SK-N-SH (cell line): ENCODE results near the gene CCDC93. TPM values are rescaled to one million over a fixed set of nuclear protein-coding genes. Genes with fewer than 3 reads are reported as not detected.

Experiments used
- CTCF ChIA-PET: fragments of 300-600, 350-600 bp; formaldehyde crosslinking; extraction: SDS; loops from one replicate; lab custom pipeline; 2021; lab: Yijun Ruan, JAX
- POLR2A ChIA-PET: fragments of 350-600 bp; sonication (Branson Sonifier 250); formaldehyde crosslinking; extraction: SDS; loops from one replicate; lab custom pipeline; 2020; ENCODE audit warnings: antibody characterized with exemption, inconsistent platforms; lab: Yijun Ruan, JAX
- DNase-seq: peaks from one replicate; pipeline ENCODE4 v3.0.0; 2012
- H2AFZ ChIP-seq: fragments of 200-600 bp; sonication (generic); 2 replicates; pipeline ENCODE4 v1.8.1; 2016; ENCODE audit warnings: antibody characterized with exemption, mild to moderate bottlenecking, low read depth
- H3F3A ChIP-seq: fragments of 200-600 bp; sonication (generic); replicated peaks from 2 replicates; pipeline ENCODE3; 2016; ENCODE audit warnings: antibody characterized with exemption, mild to moderate bottlenecking; ENCODE audit not compliant: insufficient read depth
- H3K27ac ChIP-seq, 2 experiments: fragments of 200-500 bp in 1 of 2; fragments of 200-600 bp in 1 of 2; sonication (Bioruptor generic) in 1 of 2; sonication (generic), shearing (Covaris generic) in 1 of 2; 2 replicates each; pipeline versions ENCODE4 v1.5.1 to v1.6.1; 2014 to 2016; ENCODE audit warnings: low read depth in 2 of 2, inconsistent platforms in 1 of 2, low read length in 1 of 2, mild to moderate bottlenecking in 1 of 2, mixed read lengths in 1 of 2
- H3K27me3 ChIP-seq: fragments of 200-600 bp; sonication (generic), shearing (Covaris generic); 2 replicates; pipeline ENCODE4 v1.6.1; 2016; ENCODE audit warnings: mixed run types; ENCODE audit not compliant: insufficient read depth
- H3K36me3 ChIP-seq, 2 experiments: fragments of 200-500 bp in 1 of 2; fragments of 200-600 bp in 1 of 2; sonication (Bioruptor generic) in 1 of 2; sonication (generic) in 1 of 2; replicated peaks in 1 of 2; 2 replicates each; pipeline versions ENCODE3 to v1.5.1; 2014 to 2016; ENCODE audit warnings: low read length in 1 of 2, mild to moderate bottlenecking in 1 of 2; ENCODE audit not compliant: insufficient read depth in 2 of 2, control insufficient read depth in 1 of 2
- H3K4me1 ChIP-seq, 2 experiments: fragments of 200-500 bp in 1 of 2; fragments of 200-600 bp in 1 of 2; sonication (Bioruptor generic) in 1 of 2; sonication (generic), shearing (Covaris generic) in 1 of 2; 2 replicates each; pipeline versions ENCODE4 v1.5.1 to v1.6.1; 2014 to 2016; ENCODE audit warnings: low read depth in 1 of 2, low read length in 1 of 2, mixed run types in 1 of 2; ENCODE audit not compliant: insufficient read depth in 2 of 2, control insufficient read depth in 1 of 2
- H3K4me2 ChIP-seq: fragments of 200-600 bp; sonication (generic), shearing (Covaris generic); 2 replicates; pipeline ENCODE4 v1.6.1; 2017; ENCODE audit warnings: mixed run types
- H3K4me3 ChIP-seq, 2 experiments: fragments of 200-500 bp in 1 of 2; fragments of 200-600 bp in 1 of 2; sonication (Bioruptor generic) in 1 of 2; sonication (generic), shearing (Covaris generic) in 1 of 2; 2 replicates each; pipeline versions ENCODE4 v1.5.1 to v1.8.1; 2014 to 2016; ENCODE audit warnings: low read depth in 2 of 2, inconsistent platforms in 1 of 2, low read length in 1 of 2, mild to moderate bottlenecking in 1 of 2, mixed read lengths in 1 of 2, moderate library complexity in 1 of 2
- H3K79me2 ChIP-seq: fragments of 200-600 bp; sonication (generic); 2 replicates; pipeline ENCODE4 v1.8.1; 2017; ENCODE audit warnings: mild to moderate bottlenecking; ENCODE audit not compliant: insufficient read depth
- H3K9ac ChIP-seq: fragments of 200-600 bp; sonication (generic); 2 replicates; pipeline ENCODE4 v1.6.1; 2017; ENCODE audit warnings: mixed run types
- H3K9me2 ChIP-seq: fragments of 200-600 bp; sonication (generic); 2 replicates; pipeline ENCODE4 v1.6.1; 2017; ENCODE audit warnings: mixed run types
- H3K9me3 ChIP-seq: fragments of 200-600 bp; sonication (generic); 2 replicates; pipeline ENCODE4 v1.6.1; 2017; ENCODE audit warnings: mixed run types, mild to moderate bottlenecking, moderate library complexity
- H4K20me1 ChIP-seq: fragments of 200-600 bp; sonication (generic); 2 replicates; pipeline ENCODE4 v1.6.1; 2017; ENCODE audit warnings: mild to moderate bottlenecking, mixed run types; ENCODE audit not compliant: insufficient read depth
- CHD2 ChIP-seq: fragments of 150-350 bp; IDR thresholded peaks from 2 replicates; pipeline ENCODE4 v1.6.1; 2018; ENCODE audit warnings: low read length; ENCODE audit not compliant: partially characterized antibody
- EP300 ChIP-seq, 2 experiments: IDR thresholded peaks; 2 replicates each; pipeline versions ENCODE4 v1.4.0 to v1.6.1; 2012; ENCODE audit warnings: borderline replicate concordance in 1 of 2, low read depth in 1 of 2, low read length in 1 of 2
- FOSL2 ChIP-seq: IDR thresholded peaks from 2 replicates; pipeline ENCODE4 v1.4.0; 2012; ENCODE audit warnings: low read depth, mild to moderate bottlenecking, moderate library complexity, borderline replicate concordance
- FOXJ3 ChIP-seq: sonication (generic); formaldehyde crosslinking; IDR thresholded peaks from 2 replicates; pipeline ENCODE4 v1.5.1; 2020; ENCODE audit warnings: mild to moderate bottlenecking, missing genetic modification reagents
- GABPA ChIP-seq: IDR thresholded peaks from 2 replicates; pipeline ENCODE4 v1.4.0; 2012; ENCODE audit warnings: low read depth, mild to moderate bottlenecking
- MEF2A ChIP-seq: IDR thresholded peaks from 2 replicates; pipeline ENCODE4 v1.4.0; 2012; ENCODE audit warnings: low read depth, borderline replicate concordance
- MXI1 ChIP-seq: IDR thresholded peaks from 2 replicates; pipeline ENCODE4 v1.6.1; 2012; ENCODE audit warnings: mild to moderate bottlenecking, low read depth, low read length, improper control_type of control experiment
- NRF1 ChIP-seq: IDR thresholded peaks from 2 replicates; pipeline ENCODE4 v1.6.1; 2012; ENCODE audit warnings: low read depth, mild to moderate bottlenecking, low read length
- POLR2AphosphoS5 ChIP-seq: IDR thresholded peaks from 2 replicates; pipeline ENCODE4 v1.6.1; 2012; ENCODE audit warnings: low read depth, low read length
- RCOR1 ChIP-seq: fragments of 150-350 bp; IDR thresholded peaks from 2 replicates; pipeline ENCODE4 v1.6.1; 2017; ENCODE audit warnings: antibody characterized with exemption, low read length
- RFX5 ChIP-seq: IDR thresholded peaks from 2 replicates; pipeline ENCODE4 v1.6.1; 2012; ENCODE audit warnings: mild to moderate bottlenecking, improper control_type of control experiment, low read length
- TCF12 ChIP-seq: IDR thresholded peaks from 2 replicates; pipeline ENCODE4 v1.4.0; 2012
- YY1 ChIP-seq: IDR thresholded peaks from 2 replicates; pipeline ENCODE4 v1.4.0; 2012; ENCODE audit warnings: low read depth, mild to moderate bottlenecking
- ZBTB33 ChIP-seq: IDR thresholded peaks from 2 replicates; pipeline ENCODE4 v1.4.0; 2012; ENCODE audit warnings: low read depth, borderline replicate concordance
- WGBS: methylation state at CpG from one replicate; pipeline ENCODE4 v1.1.6; 2017; ENCODE audit warnings: low lambda C conversion rate; 5-methylcytosine and 5-hydroxymethylcytosine counted together
- polyA plus RNA-seq, 3 experiments: library from polyadenylated mRNA; depleted of rRNA; stranded (reverse); fragments of >200 nt; gene quantifications; 2 replicates each; pipeline ENCODE4 v1.2.3, GENCODE V29; 2012
- TF ChIP-seq, protein P1 (sequence below): IDR thresholded peaks from 2 replicates; pipeline ENCODE4 v1.4.0; 2012; ENCODE audit warnings: low read depth, borderline replicate concordance
- TF ChIP-seq, protein P2 (sequence below): IDR thresholded peaks from 2 replicates; pipeline ENCODE4 v1.6.1; 2012; ENCODE audit warnings: mild to moderate bottlenecking, low read depth, low read length, moderate library complexity
- TF ChIP-seq, protein P3 (sequence below): IDR thresholded peaks from 2 replicates; pipeline ENCODE4; 2012
- TF ChIP-seq, protein P4 (sequence below): fragments of 150-350 bp; IDR thresholded peaks from 2 replicates; pipeline ENCODE4 v1.6.1; 2016; ENCODE audit warnings: mild to moderate bottlenecking, low read depth, low read length

CCDC93 gene
- polyA plus RNA-seq, 1 of the 3 experiments (the other 2 are of a cell fraction), result 11.7 TPM

GRCh38 chr2:118013724-118014491 lies at the start of gene CCDC93 (continued):
- TF ChIP-seq RFX5 (no peak), FOXJ3 (no peak), POLR2AphosphoS5 (peak; percentile 56; the same call in 1 of the 2 replicates), MXI1 (peak; percentile 58), FOSL2 (no peak), RCOR1 (no peak)
- TF ChIP-seq, protein P1, sequence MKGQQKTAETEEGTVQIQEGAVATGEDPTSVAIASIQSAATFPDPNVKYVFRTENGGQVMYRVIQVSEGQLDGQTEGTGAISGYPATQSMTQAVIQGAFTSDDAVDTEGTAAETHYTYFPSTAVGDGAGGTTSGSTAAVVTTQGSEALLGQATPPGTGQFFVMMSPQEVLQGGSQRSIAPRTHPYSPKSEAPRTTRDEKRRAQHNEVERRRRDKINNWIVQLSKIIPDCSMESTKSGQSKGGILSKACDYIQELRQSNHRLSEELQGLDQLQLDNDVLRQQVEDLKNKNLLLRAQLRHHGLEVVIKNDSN, result no peak

GRCh38 chr2:118062669-118063068 lies 48.8 kb upstream of the CCDC93 start:
- Histone ChIP-seq H4K20me1 (no peaks in the 10 kb centered on the region), H3K36me3 (no peaks in the 10 kb centered on the region), H3K27ac (no peak overlapping the region), H3F3A (no peaks in the 10 kb centered on the region), H3K9ac (no peak overlapping the region), H3K4me2 (no peak overlapping the region), H3K27me3 (peaks cover 5% of the 10 kb centered on the region; the same call in 1 of the 2 replicates)
- CTCF ChIA-PET, result interaction anchor here (0.7 to 5.7 kb wide), 6 partner anchors 12 to 39 kb away, joined by 3 to 32 read pairs (median 3); no protein-coding TSS in a partner anchor
- TF ChIP-seq ZBTB33, result no peak
- no peak for TF ChIP-seq GABPA
- no peak for TF ChIP-seq CHD2
- TF ChIP-seq YY1, result no peak
- TF ChIP-seq TCF12, result no peak
- no peak for TF ChIP-seq MXI1
- no peak for TF ChIP-seq EP300 (IDR thresholded peaks at IDR 0.05; ENCODE audit: borderline replicate concordance in 1 of 2, low read depth in 1 of 2, low read length in 1 of 2)
- no peak for TF ChIP-seq FOXJ3
- TF ChIP-seq RFX5, result no peak
- no peak for TF ChIP-seq NRF1
- TF ChIP-seq, protein P2, sequence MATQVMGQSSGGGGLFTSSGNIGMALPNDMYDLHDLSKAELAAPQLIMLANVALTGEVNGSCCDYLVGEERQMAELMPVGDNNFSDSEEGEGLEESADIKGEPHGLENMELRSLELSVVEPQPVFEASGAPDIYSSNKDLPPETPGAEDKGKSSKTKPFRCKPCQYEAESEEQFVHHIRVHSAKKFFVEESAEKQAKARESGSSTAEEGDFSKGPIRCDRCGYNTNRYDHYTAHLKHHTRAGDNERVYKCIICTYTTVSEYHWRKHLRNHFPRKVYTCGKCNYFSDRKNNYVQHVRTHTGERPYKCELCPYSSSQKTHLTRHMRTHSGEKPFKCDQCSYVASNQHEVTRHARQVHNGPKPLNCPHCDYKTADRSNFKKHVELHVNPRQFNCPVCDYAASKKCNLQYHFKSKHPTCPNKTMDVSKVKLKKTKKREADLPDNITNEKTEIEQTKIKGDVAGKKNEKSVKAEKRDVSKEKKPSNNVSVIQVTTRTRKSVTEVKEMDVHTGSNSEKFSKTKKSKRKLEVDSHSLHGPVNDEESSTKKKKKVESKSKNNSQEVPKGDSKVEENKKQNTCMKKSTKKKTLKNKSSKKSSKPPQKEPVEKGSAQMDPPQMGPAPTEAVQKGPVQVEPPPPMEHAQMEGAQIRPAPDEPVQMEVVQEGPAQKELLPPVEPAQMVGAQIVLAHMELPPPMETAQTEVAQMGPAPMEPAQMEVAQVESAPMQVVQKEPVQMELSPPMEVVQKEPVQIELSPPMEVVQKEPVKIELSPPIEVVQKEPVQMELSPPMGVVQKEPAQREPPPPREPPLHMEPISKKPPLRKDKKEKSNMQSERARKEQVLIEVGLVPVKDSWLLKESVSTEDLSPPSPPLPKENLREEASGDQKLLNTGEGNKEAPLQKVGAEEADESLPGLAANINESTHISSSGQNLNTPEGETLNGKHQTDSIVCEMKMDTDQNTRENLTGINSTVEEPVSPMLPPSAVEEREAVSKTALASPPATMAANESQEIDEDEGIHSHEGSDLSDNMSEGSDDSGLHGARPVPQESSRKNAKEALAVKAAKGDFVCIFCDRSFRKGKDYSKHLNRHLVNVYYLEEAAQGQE, result no peak
- TF ChIP-seq, protein P3, sequence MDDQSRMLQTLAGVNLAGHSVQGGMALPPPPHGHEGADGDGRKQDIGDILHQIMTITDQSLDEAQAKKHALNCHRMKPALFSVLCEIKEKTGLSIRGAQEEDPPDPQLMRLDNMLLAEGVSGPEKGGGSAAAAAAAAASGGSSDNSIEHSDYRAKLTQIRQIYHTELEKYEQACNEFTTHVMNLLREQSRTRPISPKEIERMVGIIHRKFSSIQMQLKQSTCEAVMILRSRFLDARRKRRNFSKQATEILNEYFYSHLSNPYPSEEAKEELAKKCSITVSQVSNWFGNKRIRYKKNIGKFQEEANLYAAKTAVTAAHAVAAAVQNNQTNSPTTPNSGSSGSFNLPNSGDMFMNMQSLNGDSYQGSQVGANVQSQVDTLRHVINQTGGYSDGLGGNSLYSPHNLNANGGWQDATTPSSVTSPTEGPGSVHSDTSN, result no peak
- TF ChIP-seq MEF2A, result no peak
- TF ChIP-seq, protein P4, sequence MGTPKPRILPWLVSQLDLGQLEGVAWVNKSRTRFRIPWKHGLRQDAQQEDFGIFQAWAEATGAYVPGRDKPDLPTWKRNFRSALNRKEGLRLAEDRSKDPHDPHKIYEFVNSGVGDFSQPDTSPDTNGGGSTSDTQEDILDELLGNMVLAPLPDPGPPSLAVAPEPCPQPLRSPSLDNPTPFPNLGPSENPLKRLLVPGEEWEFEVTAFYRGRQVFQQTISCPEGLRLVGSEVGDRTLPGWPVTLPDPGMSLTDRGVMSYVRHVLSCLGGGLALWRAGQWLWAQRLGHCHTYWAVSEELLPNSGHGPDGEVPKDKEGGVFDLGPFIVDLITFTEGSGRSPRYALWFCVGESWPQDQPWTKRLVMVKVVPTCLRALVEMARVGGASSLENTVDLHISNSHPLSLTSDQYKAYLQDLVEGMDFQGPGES, result no peak
- TF ChIP-seq, protein P1, result no peak
- TF ChIP-seq, all 33 proteins: peak for 0
- Histone ChIP-seq H2AFZ (no peak overlapping the region), H3K4me1 (no peaks in the 10 kb centered on the region; a peak in 1 of 4 replicates), H3K79me2 (no peaks in the 10 kb centered on the region), H3K9me3 (no peaks in the 10 kb centered on the region), H3K4me3 (no peak overlapping the region), H3K9me2 (no peaks in the 10 kb centered on the region)
- DNase-seq, result no peak
- POLR2A ChIA-PET, result no interaction called here
- WGBS, result 25% methylated on average over 2 of the region's 2 CpGs
